Activated CD4-positive, alpha-beta T cell treated with anti-CD3 and anti-CD28 coated beads, Interleukin-2, amount 50 U/mL, for 1 hour (primary cell): ENCODE results near the gene RHO.
A peak's percentile ranks its signal among the peaks of the same experiment; 100 is the strongest.

Source experiments
- DNase-seq: peaks from one replicate; pipeline ENCODE4 v3.0.0-alpha.2; 2020

RHO gene

GRCh38 chr3:129562803-129563202 lies 34.4 kb downstream of the RHO start:
- DNase-seq, result no peak

DNA sequence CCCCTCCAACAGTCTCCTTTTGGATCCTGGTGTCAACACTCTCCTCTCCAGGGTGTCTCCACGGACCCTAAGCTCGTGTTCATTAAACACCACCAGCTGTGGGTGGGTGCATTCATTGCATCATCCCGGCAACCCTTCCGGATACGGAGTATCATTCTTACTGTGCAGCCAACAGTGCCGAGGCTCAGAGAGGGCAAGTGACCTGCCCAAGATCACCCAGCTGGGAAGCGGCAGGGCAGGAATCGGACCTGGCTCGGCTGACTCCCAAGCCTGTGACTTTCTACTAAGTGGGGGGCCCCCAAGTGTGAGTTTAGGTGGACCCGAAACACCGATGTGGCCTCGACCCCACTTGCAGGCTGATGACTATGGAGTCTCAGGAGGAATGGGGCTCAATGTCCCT lies 34.9 kb downstream of the RHO start:
- DNase-seq, result no peak

DNA sequence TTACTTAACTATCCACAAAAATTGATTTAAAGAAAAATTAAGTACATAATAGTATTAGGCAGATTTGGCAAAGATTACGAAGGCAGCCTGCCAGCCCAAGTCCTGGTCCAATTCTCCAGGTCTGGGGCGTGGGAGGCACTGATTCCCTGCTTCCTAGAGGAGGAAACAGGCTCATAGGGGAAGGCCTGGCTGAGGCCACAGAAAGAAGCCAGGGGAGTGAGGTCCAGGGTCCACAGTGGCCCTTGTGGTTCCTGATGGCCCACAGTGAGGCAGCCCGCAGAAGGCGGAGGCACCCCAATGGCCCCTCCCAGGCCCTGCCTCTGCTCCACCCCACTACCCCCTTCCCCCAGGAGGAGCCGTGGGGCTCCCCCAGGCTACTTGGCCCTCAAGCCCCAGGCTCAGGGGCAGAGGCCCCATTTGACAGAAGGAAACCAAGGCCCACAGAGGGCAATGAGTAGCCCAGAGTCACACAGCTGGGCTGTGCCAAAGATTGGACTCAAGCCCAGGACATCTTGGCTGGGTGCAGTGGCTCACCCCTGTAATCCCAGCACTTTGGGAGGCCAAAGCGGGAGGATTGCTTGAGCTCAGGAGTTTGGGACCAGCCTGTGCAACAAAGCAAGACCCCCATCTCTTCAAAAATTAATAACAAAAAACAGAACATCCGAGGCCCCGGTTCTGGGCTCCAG lies 35.6 kb downstream of the RHO start:
- no peak for DNase-seq

DNA sequence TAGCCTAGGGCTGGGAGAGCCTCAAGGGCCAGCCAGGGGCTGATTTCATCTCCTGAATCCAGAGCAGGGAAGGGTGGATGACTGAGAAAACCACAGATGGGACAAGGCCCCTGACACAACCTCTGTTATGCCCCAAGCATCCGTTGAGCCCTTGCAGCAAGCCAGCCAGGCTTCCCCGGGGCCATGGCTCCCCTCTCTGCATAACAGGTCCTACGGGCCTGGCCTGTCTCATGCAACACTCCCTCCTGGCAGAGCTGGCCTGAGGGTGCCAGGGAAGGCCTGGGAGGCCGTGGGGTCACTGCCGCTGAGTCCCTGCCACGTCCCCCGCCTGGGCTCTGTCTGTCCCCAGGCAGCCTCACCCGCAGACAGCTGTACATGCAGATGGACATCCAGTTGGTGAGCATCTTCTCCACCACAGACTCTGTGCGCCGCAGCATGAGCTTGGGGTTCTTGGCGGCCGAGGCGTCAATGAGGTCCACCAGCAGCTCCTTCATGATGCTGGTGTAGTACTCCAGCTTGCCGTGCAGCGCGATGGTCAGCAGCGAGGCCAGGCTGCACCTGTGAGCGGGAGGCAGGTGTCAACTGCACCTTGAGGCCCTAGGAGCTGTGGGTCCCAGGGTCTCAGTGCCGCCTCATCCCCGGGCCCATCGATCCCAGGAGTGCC lies 36.7 kb downstream of the RHO start:
- DNase-seq, result no peak

DNA sequence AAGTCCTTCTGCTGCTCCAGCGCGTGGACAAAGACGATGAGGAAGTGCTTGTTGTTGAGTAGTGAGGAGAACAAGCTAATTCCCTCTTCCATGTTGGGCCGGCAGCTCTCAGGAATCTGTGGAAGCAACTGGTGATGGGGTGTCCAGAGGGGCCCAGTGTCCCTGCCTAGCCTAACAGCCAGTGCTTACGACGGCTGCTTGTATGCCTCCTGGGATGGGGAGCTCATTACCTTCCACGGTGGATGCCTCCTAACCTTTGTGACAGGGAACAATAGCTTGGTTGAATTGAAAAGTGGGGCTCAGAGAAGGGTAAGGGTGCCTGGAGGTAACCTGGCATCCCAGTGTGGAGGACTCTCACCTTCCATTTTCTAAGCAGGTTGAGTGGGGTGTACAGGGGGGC lies 37.5 kb downstream of the RHO start:
- no peak for DNase-seq

- DNase-seq, result no peak
Observed at GRCh38 chr3:129567176-129567705, 38.8 kb downstream of the RHO start.

DNA sequence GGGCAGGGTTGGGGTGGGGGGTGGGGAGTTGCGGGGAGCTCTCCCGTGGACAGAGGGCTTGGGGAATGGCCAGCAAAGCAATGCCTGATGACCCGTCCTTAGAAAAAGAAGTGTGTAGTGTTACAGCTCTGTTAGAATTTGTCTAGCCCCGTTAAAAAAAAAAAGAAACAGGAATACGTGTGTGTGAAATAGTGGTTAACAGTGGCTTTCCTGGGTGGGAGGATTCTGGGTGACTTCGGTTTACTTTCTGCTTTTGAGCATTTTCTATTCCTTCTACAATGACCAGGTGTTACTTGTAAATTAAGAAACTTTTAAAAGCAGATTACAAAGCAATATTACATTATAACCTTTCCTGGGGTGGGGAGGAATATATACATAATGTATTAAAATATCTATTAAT lies 39.5 kb downstream of the RHO start:
- DNase-seq, result no peak

GRCh38 chr3:129569856-129570255 lies 41.4 kb downstream of the RHO start:
- DNase-seq, result no peak

GRCh38 chr3:129571605-129572547 lies 43.4 kb downstream of the RHO start:
- no peak for DNase-seq

DNA sequence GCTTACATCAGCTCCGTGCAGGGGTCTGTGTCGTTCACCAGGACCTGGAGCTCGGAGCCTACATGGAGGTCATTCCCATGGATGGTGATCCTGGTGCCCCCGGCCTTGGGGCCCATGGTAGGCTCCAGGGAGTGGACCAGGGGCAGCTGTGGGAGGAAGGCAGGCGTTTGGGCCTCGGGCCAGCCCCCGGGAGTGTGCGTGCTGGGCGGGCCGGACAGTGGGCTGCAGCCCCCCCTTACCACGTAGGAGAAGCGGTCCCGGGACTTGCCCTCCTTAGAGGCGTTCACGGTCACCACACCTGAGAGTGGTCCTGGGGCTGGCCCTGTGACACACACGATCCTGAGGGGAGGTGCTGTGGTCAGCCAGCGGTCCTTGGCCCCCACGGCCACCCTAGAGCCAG lies 44.2 kb downstream of the RHO start:
- no peak for DNase-seq

GRCh38 chr3:129573493-129573892 lies 45.1 kb downstream of the RHO start:
- no peak for DNase-seq

DNA sequence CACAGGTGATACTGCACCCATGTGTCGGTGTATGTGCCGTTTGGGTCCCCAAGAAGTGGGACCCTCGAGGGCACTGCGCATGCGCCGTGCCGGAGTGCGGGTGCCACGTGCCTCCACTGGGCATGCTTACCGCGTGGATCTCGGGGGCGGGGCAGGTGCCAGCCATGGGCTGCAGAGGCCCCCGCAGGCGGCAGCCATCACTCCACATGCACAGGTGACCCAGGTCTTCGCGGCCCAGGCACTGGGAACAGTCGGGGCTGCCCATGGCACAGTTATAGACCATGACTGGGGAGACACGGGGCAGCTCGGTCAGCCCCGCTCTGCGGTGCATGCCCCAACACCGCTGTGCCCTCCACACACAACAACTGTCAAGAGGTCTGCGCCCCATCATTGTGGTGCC lies 45.8 kb downstream of the RHO start:
- no peak for DNase-seq

DNA sequence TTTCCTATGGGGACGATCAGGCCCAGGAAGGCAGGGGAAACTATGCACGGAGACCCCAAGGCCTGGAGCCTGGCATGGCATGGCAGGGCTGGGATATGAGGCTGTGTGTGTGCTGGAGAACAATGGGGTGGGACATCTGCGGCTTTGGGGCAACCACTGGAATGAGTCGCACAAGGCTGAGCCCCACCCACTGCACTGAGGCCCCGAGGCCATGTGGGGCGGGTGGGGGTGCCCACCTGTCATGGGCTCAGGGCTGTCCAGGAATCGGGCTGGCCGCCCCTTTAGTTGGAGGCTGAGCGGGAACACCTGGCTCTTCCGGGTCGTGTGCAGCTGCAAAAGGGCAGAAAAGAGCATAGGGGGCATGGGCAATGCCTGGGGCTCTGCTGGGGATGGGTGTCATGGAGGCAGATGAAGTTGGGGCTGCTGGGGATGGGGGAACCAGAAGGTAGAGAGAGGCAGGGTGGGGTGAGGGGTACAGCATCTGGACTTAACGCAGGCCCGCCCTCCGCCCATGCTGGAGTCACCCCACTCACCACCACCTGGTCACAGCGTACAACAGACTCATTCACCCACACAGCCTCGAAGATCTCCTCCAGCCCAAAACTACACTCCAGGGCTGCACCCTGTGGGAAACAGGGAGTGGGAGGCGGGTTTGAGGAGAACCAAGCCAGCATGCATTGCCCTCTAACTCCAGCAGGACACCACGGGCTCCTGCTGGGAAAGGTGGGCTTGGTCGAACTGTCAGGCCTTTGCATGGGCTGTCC lies 47.0 kb downstream of the RHO start:
- no peak for DNase-seq

GRCh38 chr3:129575997-129576384 lies 47.6 kb downstream of the RHO start:
- DNase-seq, result no peak

DNA sequence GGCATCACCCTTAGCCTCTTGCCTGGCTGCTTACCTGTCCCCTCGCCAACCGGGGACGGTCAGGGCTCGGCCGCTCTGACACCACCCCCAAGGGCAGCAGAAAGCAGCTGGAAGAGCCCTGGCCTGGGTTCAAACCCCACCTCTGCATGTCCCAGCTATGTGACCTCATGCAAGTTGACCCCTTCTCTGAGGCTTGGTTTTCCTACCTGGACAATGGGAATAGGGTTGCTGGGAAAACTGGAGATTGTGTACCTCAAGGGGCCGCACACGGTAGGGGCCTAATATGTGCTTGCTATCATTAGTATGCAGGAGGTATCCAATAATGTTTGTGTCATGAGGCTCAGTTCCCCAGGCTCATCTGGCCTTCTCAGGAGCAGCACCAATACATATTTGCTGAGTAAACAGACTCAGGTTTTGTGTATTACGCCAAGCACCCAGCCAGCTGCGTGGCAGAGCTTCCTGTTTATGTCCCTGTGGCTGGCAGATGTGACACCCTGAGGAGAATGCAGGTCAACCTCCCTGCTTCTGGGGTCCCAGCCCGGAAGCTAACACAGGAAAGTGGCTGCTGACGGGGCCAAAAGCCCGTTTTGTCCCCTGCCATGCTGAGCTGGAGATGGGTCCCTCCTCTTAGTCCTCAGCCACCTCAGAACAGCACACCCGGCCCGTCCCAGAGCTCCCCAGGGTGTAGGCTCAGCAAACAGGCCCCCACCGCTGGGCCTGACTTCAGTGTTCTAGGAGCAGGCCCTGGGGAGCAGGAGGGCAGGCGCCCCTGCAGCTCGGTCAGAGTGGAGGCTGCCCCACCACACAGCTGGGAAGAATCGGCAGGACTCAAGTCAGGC lies 48.3 kb downstream of the RHO start:
- DNase-seq, result peak; percentile 63

DNA sequence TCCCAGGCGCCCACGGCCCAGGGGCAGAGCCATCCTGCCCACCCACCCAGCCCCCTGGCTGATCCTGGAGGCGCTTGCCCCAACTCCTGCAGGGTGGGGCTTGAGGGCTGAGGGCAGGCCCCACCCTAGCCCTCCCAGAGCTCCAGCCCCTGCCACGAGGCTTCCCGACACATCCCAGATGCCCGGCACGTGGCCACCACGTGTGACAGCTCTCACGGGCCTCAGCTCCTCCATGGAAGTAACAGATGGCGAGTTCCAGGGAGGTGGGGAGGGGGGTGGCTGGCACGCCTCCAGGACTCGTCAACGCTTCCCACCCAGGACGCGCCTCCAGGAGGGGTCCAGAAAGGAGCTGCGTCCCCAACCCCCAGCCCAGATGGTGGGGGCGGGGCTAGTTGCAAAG lies 48.9 kb downstream of the RHO start:
- no peak for DNase-seq

DNA sequence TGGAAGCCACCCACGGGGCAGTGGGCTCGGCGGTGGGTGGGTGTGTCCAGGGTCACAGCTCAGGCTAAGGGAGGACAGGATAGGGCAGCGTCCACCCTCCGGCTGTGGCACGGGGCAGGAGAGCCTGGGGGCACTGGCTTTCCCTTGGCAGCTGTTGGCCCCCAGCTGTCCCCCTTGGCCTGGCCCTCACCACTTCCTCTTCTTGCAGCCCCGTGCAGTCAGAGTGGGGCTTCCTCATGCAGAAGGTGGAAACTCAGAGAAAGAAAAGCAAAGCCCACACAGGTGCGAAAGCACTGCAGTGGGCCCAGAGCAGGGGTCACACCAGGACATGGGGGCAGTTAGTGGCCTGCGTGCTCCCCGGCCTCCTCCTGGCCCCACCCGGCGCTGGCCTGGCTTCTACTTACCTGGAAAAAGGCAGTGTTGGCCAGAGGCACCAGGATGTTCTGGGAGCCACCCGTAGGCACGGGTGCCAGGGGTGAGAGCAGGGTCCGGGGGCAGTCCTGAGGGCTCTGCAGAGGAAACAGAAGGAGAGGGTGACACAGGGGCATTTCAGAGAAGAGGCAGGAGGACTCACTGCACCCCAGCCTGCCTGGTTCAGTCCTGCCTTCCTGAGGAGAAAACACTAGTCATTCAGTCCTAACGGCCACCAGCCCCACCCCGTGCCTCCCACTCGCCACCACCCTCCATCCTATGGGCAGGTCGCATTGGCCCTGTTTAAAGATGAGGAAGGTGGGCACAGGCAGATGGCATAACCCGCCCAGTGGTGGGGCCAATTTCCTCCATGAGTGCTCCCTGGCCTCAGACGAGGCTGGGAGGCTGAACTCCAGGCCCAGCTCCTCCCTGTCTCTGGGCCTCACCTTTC lies 49.7 kb downstream of the RHO start:
- no peak for DNase-seq

- no peak for DNase-seq
Observed at GRCh38 chr3:129579991-129580390, 51.6 kb downstream of the RHO start.

GRCh38 chr3:129581623-129582022 lies 53.2 kb downstream of the RHO start:
- DNase-seq, result no peak

GRCh38 chr3:129582799-129583198 lies 54.4 kb downstream of the RHO start:
- DNase-seq, result no peak

DNA sequence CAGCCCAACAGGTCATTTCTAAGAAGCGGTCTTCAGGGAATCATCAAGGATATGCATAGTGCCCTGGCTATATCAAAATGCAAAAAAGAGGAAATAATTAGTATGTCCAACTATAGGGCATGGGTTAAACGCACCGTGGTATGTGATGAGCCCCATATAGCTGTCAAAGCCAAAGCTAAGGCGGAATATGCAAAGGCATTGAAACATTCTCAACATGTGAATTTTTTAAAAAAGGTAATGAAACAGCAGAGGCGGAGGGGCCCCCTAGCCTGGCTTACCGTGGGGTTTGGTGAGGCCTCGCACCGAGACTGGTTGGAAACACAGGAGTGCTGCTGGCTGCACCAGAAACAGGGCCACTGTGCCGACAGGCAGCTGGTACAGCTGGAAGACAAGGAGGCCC lies 54.9 kb downstream of the RHO start:
- DNase-seq, result no peak
